ENCODE results near the gene ACOX1. TPM values are rescaled to one million over a fixed set of nuclear protein-coding genes. Genes with fewer than 3 reads are reported as not detected.

Gene ACOX1
- total RNA-seq, 2 experiments from 2014 or later, result 31.4 to 34.9 TPM

GRCh38 chr17:75941442-75941819, 37.5 kb downstream of the ACOX1 start:
- intact Hi-C loops (cut with micrococcal nuclease), result loop anchor here (1.0 kb wide), 3 partner anchors 36 to 413 kb away; partner anchors contain the start of genes ACOX1 and TEN1
- peaks cover 2% of the 10 kb centered on the region for H3K36me3 Mint-ChIP-seq (ENCODE audit: low read depth)
- peak overlapping the region; percentile 38 for H3K27ac Mint-ChIP-seq
- DNase-seq, result no peak
- no peaks in the 10 kb centered on the region for H3K9me3 Mint-ChIP-seq
- H3K4me3 Mint-ChIP-seq, result peak overlapping the region; percentile 88
- H3K4me1 Mint-ChIP-seq (ENCODE audit: low read depth), result peaks cover 11% of the 10 kb centered on the region
- H3K27me3 Mint-ChIP-seq (ENCODE audit: low read depth), result no peaks in the 10 kb centered on the region
- CTCF ChIA-PET, result interaction anchor here (0.7 to 2.2 kb wide), 4 partner anchors 14 to 411 kb away, joined by 3 to 6 read pairs (median 4); no protein-coding TSS in a partner anchor

GRCh38 chr17:75940727-75941441, 38.1 kb downstream of the ACOX1 start, which contains the start of gene FBF1:
FBF1 (minus strand) TSS chr17:75941042; CDS start chr17:75938149, 2,893 bp downstream.
- intact Hi-C loops (cut with micrococcal nuclease), result loop anchor here (1.0 kb wide), 3 partner anchors 36 to 413 kb away; partner anchors contain the start of genes ACOX1 and TEN1
- CTCF ChIA-PET, result interaction anchor here (0.7 to 2.2 kb wide), 4 partner anchors 14 to 412 kb away, joined by 3 to 6 read pairs (median 4); no protein-coding TSS in a partner anchor
- DNase-seq, result peak; percentile 92
- Mint-ChIP-seq H3K9me3 (no peaks in the 10 kb centered on the region), H3K4me3 (peak within 1 kb of the TSS; percentile 88), H3K27ac (peak within 1 kb of the TSS; percentile 76), H3K4me1 (ENCODE audit: low read depth) (peaks cover 11% of the 10 kb centered on the region), H3K36me3 (ENCODE audit: low read depth) (peaks cover 2% of the 10 kb centered on the region), H3K27me3 (ENCODE audit: low read depth) (no peaks in the 10 kb centered on the region)

- no peaks in the 10 kb centered on the region for H3K27me3 Mint-ChIP-seq (ENCODE audit: low read depth)
- intact Hi-C loops (cut with micrococcal nuclease), result no loop called here
- no peak overlapping the region for H3K27ac Mint-ChIP-seq
- no peak overlapping the region for H3K4me3 Mint-ChIP-seq
- no peak for DNase-seq
- no peaks in the 10 kb centered on the region for H3K9me3 Mint-ChIP-seq
- CTCF ChIA-PET, result interaction anchor here (2.1 kb wide), 1 partner anchor 10 kb away, joined by 4 read pairs; no protein-coding TSS in a partner anchor
- H3K36me3 Mint-ChIP-seq (ENCODE audit: low read depth), result peaks cover 5% of the 10 kb centered on the region
- H3K4me1 Mint-ChIP-seq (ENCODE audit: low read depth), result peaks cover 11% of the 10 kb centered on the region
Observed at GRCh38 chr17:75937652-75938051, 41.3 kb downstream of the ACOX1 start.

GRCh38 chr17:75933808-75934207, 45.2 kb downstream of the ACOX1 start:
- Mint-ChIP-seq H3K4me3 (no peak overlapping the region), H3K4me1 (ENCODE audit: low read depth) (no peaks in the 10 kb centered on the region), H3K27me3 (ENCODE audit: low read depth) (no peaks in the 10 kb centered on the region), H3K9me3 (no peaks in the 10 kb centered on the region), H3K36me3 (ENCODE audit: low read depth) (peaks cover 6% of the 10 kb centered on the region), H3K27ac (no peak overlapping the region)
- CTCF ChIA-PET, result no interaction called here
- no peak for DNase-seq
- intact Hi-C loops (cut with micrococcal nuclease), result no loop called here

GRCh38 chr17:75932852-75933251, 46.1 kb downstream of the ACOX1 start:
- intact Hi-C loops (cut with micrococcal nuclease), result no loop called here
- H3K9me3 Mint-ChIP-seq, result no peaks in the 10 kb centered on the region
- H3K27ac Mint-ChIP-seq, result no peak overlapping the region
- H3K36me3 Mint-ChIP-seq (ENCODE audit: low read depth), result peaks cover 8% of the 10 kb centered on the region
- H3K4me3 Mint-ChIP-seq, result no peak overlapping the region
- DNase-seq, result no peak
- no peaks in the 10 kb centered on the region for H3K27me3 Mint-ChIP-seq (ENCODE audit: low read depth)
- CTCF ChIA-PET, result interaction anchor here (0.6 kb wide), 1 partner anchor 71 kb away, joined by 3 read pairs; no protein-coding TSS in a partner anchor
- no peaks in the 10 kb centered on the region for H3K4me1 Mint-ChIP-seq (ENCODE audit: low read depth)

GRCh38 chr17:75931062-75931461, 47.9 kb downstream of the ACOX1 start:
- Mint-ChIP-seq H3K36me3 (ENCODE audit: low read depth) (peaks cover 11% of the 10 kb centered on the region), H3K4me3 (no peak overlapping the region), H3K9me3 (no peaks in the 10 kb centered on the region), H3K27me3 (ENCODE audit: low read depth) (no peaks in the 10 kb centered on the region), H3K27ac (no peak overlapping the region), H3K4me1 (ENCODE audit: low read depth) (no peaks in the 10 kb centered on the region)
- intact Hi-C loops (cut with micrococcal nuclease), result no loop called here
- DNase-seq, result no peak
- CTCF ChIA-PET, result no interaction called here

GRCh38 chr17:75927286-75927922, 51.6 kb downstream of the ACOX1 start:
- intact Hi-C loops (cut with micrococcal nuclease), result no loop called here
- Mint-ChIP-seq H3K27ac (no peak overlapping the region), H3K4me1 (ENCODE audit: low read depth) (no peaks in the 10 kb centered on the region), H3K4me3 (no peak overlapping the region), H3K36me3 (ENCODE audit: low read depth) (peaks cover 12% of the 10 kb centered on the region), H3K27me3 (ENCODE audit: low read depth) (no peaks in the 10 kb centered on the region), H3K9me3 (no peaks in the 10 kb centered on the region)
- CTCF ChIA-PET, result interaction anchor here (0.5 to 2.7 kb wide), 10 partner anchors 11 to 153 kb away, joined by 3 to 11 read pairs (median 4); partner anchors contain the start of gene FBF1
- DNase-seq, result no peak

GRCh38 chr17:75926456-75926855, 52.5 kb downstream of the ACOX1 start:
- H3K4me3 Mint-ChIP-seq, result no peak overlapping the region
- H3K27me3 Mint-ChIP-seq (ENCODE audit: low read depth), result no peaks in the 10 kb centered on the region
- intact Hi-C loops (cut with micrococcal nuclease), result no loop called here
- H3K27ac Mint-ChIP-seq, result no peak overlapping the region
- H3K9me3 Mint-ChIP-seq, result no peaks in the 10 kb centered on the region
- H3K36me3 Mint-ChIP-seq (ENCODE audit: low read depth), result peaks cover 12% of the 10 kb centered on the region
- DNase-seq, result no peak
- CTCF ChIA-PET, result interaction anchor here (0.9 to 2.7 kb wide), 4 partner anchors 11 to 79 kb away, joined by 4 to 11 read pairs (median 6); partner anchors contain the start of gene FBF1
- no peaks in the 10 kb centered on the region for H3K4me1 Mint-ChIP-seq (ENCODE audit: low read depth)

- Mint-ChIP-seq H3K36me3 (ENCODE audit: low read depth) (peaks cover 11% of the 10 kb centered on the region), H3K27me3 (ENCODE audit: low read depth) (no peaks in the 10 kb centered on the region), H3K4me1 (ENCODE audit: low read depth) (no peaks in the 10 kb centered on the region), H3K27ac (no peak overlapping the region), H3K9me3 (no peaks in the 10 kb centered on the region), H3K4me3 (no peak overlapping the region)
- DNase-seq, result no peak
- CTCF ChIA-PET, result interaction anchor here (0.6 to 2.7 kb wide), 4 partner anchors 10 to 169 kb away, joined by 4 to 11 read pairs (median 4); no protein-coding TSS in a partner anchor
- intact Hi-C loops (cut with micrococcal nuclease), result no loop called here
Observed at GRCh38 chr17:75925912-75926311, 53.1 kb downstream of the ACOX1 start.

GRCh38 chr17:75925103-75925502, 53.9 kb downstream of the ACOX1 start:
- Mint-ChIP-seq H3K4me1 (ENCODE audit: low read depth) (no peaks in the 10 kb centered on the region), H3K4me3 (no peak overlapping the region), H3K36me3 (ENCODE audit: low read depth) (peaks cover 11% of the 10 kb centered on the region), H3K27ac (no peak overlapping the region), H3K9me3 (no peaks in the 10 kb centered on the region), H3K27me3 (ENCODE audit: low read depth) (no peaks in the 10 kb centered on the region)
- intact Hi-C loops (cut with micrococcal nuclease), result no loop called here
- CTCF ChIA-PET, result interaction anchor here (1.2 kb wide), 1 partner anchor 89 kb away, joined by 4 read pairs; no protein-coding TSS in a partner anchor
- no peak for DNase-seq

GRCh38 chr17:75922963-75923874, 55.7 kb downstream of the ACOX1 start:
- Mint-ChIP-seq H3K27ac (no peak overlapping the region), H3K4me1 (ENCODE audit: low read depth) (no peaks in the 10 kb centered on the region), H3K36me3 (ENCODE audit: low read depth) (peaks cover 11% of the 10 kb centered on the region), H3K4me3 (no peak overlapping the region), H3K27me3 (ENCODE audit: low read depth) (no peaks in the 10 kb centered on the region), H3K9me3 (no peaks in the 10 kb centered on the region)
- CTCF ChIA-PET, result interaction anchor here (1.0 kb wide), 2 partner anchors 80 to 375 kb away, joined by 3 read pairs; no protein-coding TSS in a partner anchor
- DNase-seq, result no peak
- intact Hi-C loops (cut with micrococcal nuclease), result no loop called here

Measured in activated naive CD4-positive, alpha-beta T cell treated with anti-CD3 and anti-CD28 coated beads for 36 hours (primary cell).